Daoy (cell line): ENCODE results near the gene GGA1. TPM values are rescaled to one million over a fixed set of nuclear protein-coding genes. Genes with fewer than 3 reads are reported as not detected.
A peak's percentile ranks its signal among the peaks of the same experiment; 100 is the strongest.

Experiments used
- DNase-seq: peaks from one replicate; pipeline ENCODE4 v3.0.0-alpha.2; 2015; ENCODE audit warnings: low read depth
- total RNA-seq: library from RNA; depleted of rRNA; stranded (reverse); fragments of >200 nt; shearing (Covaris generic); gene quantifications from 2 replicates; pipeline ENCODE4 v1.2.3, GENCODE V29; 2014

The GGA1 gene
- total RNA-seq, 1 experiment from 2014 or later, result 34.7 TPM

DNA sequence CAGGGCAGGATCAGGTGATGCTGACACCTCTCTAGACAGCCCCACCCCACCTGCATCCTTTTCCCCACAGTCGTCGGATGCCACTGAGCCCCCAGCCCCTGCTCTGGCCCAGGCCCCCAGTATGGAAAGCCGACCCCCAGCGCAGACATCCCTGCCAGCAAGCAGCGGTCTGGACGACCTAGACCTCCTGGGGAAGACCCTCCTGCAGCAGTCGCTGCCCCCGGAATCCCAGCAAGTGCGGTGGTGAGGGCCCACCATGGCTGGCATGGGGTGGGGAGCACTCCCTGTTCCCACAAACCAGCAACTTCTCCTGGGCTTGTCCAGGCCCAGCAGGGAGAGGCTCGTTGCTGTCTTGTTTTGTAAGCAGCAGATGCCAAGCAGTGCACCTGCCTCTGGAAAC lies 21.3 kb downstream of the GGA1 start:
- DNase-seq, result no peak

DNA sequence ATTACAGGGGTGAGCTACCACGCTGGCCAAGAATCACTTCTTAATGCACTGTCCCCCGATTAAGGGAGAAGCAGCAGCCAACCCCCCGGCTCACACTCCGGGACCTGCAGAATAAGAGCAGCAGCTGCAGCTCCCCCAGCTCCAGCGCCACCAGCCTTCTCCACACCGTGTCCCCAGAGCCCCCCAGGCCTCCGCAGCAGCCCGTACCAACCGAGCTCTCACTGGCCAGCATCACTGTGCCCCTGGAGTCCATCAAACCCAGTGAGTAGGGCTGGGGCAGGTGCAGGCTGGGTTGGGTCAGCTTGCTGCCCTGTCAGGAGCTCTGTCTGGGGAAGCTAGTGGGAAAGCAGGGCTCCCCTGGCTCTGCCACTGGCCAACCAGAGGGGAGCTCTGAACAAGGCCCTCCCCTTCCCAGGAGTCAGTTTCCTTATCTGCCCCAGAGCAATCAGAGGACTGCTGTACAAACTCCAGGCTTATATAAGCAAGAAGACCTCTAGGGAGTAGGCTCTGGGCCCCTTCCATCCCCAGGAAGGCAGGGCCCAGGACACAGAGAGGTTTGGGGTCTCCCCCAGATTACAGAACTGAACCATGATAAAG lies 22.3 kb downstream of the GGA1 start:
- no peak for DNase-seq

DNA sequence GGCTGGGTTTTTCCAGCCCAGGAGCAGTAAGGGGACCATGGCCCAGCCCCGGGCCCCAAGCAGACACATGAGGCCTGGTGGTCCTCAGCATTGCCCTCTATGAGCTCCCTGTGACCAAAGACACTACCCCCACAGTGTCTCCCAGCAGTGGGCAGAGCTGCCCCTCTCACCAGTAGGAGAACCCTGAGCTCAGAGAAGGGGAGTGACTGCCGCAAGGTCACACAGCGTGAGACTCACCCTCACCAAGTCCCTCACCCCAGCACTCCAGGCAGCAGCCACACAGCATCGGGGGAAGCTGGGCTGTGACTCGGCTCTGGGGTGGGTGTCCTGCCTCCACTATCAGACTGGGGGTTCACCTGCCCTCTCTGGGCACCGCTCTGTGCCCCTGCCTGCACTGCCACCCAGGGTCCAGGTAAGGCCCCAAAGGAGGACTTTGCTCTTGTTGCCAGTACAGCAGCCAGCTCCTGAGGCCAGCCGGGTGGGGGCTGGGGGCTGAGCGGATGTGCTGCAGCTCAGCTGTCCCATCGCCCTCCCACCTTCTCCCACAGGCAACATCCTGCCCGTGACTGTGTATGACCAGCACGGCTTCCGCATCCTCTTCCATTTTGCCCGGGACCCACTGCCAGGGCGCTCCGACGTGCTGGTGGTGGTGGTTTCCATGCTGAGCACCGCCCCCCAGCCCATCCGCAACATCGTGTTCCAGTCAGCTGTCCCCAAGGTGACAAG lies 23.0 kb downstream of the GGA1 start:
- no peak for DNase-seq

DNA sequence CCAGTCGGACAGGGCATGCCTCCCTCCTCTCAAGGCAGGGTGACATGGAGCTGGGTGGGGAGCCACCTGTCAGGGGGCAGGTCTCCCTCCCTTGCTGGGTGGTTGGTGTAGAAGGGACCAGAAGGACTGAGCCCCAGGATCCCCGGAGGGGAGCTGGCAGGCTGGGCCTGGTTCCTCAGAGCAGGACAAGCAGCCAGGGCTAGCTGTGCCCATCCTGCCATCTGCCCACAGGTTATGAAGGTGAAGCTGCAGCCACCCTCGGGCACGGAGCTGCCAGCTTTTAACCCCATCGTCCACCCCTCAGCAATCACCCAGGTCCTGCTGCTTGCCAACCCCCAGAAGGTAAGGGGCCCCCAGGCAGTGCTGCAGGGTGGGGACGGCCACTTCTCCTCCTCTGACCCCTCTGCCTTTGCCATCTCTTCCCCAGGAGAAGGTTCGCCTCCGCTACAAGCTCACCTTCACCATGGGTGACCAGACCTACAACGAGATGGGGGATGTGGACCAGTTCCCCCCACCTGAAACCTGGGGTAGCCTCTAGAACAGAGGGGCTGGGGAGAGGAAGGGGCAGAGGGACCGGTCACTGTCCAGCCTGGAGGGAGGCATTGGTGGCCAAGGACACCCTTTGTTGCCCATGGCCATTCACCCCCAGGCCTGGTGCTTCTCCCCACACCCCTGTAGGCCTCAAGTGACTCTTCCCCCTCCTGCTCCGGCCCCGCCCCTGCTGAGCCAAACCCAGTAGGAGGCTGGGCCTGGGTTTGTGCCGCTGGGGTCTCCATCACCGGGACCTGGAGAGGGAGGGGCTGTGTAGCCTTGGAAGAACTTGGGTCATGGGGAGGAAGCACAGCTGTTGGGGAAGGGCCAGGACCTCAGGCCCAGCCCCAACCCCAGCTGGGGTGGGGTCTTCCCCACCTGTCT lies 23.8 kb downstream of the GGA1 start:
- DNase-seq, result no peak

DNA sequence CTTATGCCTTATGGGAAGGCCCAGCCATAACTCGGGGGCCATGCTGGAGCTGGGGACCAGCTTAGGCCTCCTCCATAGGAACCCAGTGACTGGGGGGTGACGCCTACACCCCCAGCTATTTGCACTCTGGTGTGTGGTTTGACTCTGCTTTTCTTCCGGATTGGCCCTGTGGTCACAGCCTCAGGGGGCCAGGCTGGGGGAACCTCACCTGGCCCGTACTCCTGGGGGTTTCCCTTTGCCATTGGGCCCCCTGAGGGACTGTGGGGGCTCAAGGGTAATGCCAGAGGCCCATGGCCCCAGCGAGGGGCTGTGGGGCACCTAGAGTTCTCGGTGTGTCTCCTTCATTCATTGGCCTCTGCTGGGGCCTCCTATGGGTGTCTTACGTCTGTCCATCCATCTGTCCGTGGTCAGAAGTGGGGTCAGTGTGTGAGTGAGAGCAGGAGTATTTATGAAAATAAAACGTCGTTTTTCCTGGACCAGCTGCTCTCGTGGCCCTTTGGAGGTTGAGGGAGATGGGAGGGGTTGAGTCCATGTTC lies 24.5 kb downstream of the GGA1 start:
- peak; percentile 29 for DNase-seq

DNA sequence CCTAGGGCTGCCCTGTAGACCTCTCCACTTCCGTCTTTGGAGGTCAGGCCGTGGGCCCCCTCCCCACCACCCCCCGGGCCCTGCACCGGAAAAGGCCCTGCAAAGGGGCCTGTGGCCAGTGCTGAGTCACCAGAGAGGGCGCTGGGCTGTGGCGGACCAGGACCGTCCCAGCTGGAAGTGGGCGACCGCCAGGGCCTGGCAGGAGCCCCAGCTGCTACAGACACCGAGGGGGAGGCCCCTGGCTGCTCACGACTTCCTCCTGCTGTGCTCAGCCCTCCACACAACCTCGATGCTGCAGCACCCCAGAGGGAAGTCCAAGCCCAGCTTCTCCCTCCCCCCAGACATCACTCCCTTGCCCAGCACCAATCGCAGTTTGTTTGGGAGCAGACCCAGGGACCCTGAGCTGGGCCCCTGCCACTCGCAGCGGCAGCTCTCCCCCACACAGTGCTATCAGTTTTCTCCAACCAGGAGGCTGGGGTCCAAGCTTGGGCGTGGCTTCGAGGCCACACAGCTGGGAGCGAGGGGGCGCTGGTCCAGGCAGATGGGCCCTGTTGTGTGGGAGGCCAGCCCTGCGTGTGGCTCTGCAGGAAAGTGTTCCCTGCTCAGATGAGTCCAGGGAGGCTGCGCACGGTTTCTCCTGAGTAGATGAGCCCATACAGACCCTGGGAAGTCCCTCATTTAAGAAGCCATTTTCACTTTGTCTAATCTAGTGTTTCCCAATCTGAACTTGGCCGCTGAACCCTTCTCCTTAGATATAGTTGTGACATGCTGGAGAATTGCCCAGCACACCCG lies 25.2 kb downstream of the GGA1 start:
- DNase-seq, result peak; percentile 90

DNA sequence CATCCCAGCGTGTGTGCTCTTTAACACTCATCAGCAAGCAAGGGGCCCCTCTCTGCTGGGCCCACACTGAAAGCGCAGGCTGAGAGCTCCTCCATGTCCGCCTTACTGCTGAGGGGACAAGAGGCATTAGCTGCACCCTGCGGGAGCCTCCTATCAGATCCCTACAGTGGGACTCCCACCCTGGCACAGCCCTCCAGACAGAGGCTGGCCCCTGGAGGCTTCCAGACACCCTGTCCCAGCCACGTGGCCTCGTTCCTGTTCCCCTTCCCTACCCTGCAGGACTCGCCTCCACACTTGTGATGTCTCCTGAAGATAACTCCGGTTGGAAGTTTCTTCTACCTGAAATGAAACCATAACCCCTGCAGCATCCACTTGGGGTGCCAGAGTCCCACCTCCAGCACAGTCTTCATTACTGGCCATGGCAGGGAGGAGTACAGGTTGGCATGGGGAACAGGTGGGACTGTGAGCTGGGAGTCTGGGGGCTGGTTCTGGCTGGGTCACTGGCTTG lies 25.8 kb downstream of the GGA1 start:
- no peak for DNase-seq

DNA sequence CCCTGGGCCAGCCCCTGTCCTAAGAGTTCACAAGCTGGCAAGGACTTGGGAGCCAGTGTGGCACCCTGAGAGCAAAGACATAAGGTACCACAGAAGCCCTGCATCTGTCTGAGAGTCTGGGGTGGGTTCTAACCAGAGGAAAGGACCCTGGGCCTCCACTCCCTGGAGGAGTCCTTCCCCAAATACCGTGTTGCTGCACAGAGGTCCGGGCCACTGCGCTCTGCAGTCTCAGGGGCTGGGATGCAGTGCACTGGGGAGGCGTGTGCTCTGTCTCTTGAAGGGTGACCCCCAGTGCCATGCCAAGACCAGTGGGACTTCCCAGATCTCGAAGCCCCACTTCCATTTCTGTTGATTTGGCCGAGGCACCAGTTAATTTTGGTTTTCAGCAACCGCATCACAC lies 26.5 kb downstream of the GGA1 start:
- no peak for DNase-seq

DNA sequence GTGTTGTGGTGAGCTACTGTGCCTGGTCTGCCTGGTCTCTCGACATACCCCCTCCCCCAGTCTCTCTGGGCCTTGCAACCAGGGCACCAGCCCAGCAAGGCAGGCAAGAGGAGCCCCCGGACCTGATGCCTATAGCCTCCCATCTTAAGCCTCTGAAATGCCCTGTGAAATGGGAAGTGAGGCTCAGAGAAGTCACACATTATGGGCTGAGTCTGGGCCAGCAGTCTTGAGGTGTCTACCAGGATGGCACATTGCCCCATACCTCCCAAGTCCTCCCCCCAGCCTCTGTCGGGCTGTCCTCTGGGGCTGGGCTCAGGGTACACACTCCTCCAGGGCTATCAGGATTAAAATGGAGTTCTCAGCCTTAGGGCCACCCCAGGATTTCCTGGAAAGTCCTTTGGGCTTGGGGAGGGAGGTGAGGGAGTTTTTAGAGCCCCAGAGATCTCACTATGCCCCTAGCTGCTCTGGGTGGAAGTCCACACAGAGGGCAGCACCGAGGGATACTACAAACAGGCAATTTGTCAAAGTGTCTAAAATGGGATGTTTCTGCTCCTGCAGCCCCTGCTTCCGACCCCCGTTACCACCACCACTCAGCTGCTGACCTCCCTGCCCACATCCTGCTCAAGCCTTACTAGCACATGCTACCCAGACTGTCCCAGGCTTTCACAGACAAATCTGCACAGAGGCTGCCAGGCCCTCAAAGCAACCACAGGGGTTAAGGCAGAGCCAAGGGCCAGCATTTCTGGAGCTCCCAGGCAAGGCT lies 27.7 kb downstream of the GGA1 start:
- peak; percentile 84 for DNase-seq

DNA sequence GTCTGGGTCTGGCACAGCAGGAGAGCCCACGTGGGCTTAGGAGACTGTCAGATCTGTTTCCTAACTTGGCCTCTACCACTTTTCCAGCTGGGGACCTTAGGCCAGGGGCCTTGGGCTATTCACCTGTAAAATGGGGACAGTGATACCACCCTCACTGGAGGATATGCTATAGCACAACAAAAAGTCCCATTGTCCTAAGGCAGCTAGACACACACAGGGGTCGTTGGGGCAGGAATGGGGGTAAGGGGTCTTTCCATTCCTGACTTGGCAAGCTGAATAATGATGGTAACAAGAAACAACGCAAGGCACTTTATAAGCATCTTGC lies 28.3 kb downstream of the GGA1 start:
- DNase-seq, result no peak

DNA sequence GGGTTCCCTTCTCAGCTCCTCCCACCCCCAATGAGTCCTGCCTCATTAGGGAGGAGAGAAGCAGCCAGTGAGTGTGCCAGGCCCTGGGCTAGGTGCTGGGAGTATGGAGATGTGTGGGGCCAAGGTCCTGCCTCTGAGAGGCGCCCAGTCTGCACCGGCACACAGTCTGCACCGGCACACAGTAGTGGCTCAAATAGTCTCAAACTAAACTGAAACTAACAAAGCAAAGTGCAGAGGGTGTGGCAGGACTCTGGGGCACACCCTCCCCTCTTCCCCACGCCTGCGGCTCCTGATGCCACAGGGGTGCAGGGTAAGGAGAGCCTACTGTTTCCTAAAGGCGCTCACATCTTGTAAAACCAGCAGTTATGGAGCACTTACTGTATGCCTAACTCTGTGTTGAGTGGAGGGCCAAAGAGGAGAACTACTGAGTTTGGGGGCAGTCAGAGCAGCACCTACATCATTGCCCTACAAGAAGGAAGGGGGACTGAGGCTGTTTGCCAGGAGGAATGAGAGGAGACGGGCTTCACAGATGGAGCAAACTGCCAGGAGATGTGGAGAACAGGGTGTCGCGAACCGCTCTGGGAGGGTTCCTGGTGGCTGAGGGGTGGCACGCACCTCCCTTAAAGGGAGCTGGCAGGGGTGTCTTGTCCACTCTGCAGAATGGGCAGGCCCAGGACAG lies 29.9 kb downstream of the GGA1 start:
- no peak for DNase-seq

DNA sequence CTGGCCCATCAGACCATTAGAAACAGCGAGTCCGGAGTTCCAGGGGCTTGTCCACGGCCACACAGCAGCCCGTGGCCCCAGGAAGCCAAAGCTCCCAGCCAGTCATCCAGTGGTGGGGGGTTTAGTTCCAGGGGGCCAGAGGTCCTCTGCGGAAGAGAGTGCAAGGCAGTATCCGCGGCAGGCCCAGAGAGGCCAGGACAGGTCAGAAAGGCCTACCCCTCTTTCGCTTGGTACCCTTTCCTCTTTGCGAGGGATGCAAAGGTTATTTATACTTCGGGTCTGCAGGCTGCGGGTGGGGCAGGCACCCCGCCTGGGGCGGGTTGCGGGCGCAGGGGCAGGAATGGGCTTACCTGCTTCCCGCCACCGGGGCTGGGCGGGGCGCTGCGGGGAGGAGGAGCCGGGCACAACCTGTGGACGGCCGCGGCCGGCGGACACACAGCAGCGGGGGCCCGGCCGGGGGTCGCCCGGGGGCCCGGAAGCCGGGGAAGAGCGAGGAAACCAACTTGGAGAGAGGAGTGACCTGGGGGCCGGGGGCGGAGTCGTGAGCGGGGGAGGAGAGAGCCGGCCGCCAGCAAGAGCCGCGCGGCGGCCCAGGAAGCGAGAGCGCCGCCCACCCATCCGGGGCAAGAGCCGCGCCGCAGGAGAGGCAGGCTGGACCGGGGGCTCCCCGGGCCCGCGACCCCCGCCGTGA lies 30.6 kb downstream of the GGA1 start, which contains the start of gene SH3BP1:
TSS of gene SH3BP1 (plus strand) at position 600 of the 691 bp plus-strand sequence. CDS start 119 bp downstream, outside the sequence.
- DNase-seq, result peak; percentile 53

DNA sequence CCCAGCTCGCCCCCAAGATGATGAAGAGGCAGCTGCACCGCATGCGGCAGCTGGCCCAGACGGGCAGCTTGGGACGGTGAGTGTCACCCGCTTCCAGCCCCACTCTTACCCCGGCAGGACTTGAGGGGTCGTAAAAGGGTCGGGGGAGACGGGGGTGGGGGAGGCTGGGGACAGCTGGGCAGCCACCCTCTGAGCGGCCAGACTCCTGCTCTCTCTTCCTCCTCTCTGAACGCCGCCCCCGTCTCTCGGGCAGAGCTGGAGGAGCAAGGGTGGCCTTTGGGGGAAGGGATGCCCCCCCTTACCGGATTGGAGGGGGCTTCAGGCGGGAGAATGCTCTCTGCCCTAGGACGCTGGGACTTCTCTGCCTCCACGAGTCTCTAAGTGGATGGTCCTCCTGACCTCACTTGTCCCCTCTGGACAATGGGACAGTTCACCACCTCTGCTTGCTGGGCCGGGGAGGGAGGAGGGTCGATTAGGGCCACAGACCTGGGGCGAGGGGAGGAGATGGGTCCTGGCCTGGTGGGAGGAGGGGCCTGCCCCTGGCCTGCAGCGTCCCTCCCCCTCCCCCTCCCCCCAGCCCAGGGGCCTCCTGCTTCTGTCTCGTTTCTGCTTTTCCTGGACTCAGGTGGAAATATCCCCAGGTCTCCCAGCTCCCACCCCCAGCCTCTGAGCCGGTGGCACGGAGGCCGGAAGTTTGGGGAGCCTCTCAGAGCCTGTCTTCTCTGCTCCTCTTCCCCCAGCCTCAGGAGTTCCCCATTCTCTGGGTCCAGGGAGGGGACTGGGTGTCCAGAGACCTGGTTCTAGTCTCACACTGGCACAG lies 31.3 kb downstream of the GGA1 start:
- DNase-seq, result no peak

DNA sequence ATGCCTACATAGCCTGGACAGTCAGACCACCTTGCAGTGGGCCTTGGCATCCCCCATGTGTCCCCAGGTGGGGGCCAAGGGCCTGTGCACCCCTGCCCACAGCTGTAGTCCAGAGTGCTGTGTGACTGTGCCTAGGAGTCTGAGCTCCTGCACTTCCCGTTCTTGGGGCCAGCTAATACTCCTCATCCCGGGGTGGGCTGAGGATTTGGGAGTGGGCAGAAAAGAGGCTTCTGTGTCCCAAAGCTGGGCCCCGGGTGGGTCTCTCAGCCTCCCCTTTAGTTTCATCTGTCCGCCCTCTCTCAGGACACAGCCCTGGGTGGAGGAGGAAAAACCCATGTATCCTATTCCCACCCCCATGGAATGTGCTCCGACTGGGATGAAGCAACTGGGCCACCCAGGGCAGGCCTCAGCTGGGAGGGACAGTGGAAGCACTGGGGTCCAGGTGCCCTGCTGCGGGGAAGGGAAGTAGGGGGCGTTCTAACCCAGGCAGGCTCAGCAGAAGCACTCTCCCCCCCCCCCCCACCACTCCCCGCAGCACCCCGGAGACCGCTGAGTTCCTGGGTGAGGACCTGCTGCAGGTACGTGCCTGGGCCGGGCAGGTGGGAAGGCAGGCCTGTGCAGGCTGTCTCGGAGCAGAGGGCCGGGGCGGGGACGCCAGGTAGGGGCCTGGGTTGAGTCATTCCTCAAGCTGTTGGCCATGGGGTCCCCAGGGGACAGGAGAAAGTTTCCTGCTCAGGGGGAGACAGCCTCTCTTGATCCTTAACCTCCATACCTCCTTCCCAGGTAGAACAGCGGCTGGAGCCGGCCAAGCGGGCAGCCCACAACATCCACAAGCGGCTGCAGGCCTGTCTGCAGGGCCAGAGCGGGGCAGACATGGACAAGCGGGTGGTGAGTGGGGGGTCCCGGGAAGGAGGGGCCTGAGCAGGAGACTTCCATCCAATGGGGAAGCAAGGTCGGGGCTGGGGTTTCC lies 32.2 kb downstream of the GGA1 start:
- DNase-seq, result no peak

DNA sequence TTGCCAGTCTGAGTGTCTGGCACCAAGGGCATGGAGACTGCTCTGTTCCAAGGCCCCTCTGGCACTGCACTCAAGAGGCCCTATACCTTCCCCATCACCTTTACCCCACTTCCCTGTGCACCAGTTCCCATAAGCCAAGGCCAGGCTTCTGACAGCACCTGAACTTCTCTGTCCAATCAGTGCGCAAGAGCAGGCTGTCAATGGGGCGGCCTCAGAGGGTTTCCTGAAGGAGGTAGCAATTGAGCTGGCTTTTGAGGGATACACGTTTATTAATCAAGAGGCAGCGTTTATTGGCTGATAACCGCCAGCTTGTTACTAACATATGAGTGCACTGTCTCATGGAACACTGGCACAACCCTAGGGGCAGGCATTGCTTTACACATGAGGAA lies 32.9 kb downstream of the GGA1 start:
- DNase-seq, result no peak

DNA sequence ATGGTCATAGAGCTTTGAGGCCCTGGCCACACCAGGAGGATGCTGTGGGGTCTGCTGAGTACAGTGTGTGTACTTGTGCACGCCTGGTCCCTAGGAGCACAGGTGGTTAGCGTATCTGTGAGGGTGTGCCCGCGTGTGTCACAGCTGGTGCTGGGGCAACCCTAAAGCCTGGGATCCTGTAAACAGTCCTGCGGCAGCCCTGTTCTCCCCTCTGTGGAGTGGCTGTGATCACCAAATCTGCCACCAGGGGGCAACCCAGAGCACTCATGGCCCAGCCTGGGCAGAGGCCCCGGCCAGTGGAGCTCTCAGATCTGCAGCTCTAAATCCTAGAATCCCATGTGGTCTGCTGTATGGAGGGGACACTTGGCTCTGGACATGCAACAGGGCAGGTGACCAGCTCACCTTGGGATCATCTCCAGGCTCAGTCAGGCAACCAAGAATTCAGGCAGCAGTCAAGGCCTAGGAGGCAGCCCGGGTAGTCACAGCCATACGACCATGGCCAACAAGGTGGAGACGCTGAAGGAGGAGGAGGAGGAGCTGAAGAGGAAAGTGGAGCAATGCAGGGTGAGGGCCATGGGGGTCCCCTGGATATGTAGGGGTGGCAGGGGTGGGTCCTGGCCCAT lies 34.7 kb downstream of the GGA1 start:
- peak; percentile 74 for DNase-seq

DNA sequence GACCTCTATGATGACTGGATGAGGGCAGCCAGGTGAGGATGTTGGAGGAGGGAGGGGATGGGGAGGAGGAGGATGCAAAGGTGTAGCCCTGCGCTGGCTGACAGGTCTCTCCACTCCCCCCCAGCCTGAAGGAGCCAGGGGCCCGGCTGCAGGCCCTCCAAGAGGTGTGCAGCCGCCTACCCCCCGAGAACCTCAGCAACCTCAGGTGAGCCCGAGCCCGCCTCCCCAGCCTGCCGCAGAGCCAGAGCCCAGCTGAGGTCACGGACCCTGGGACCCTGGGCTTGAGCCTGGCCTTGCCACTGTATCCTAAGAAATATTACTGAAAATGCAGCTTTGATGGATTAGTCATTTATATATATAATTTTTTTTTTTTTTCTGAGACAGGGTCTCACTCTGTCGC lies 38.7 kb downstream of the GGA1 start:
- DNase-seq, result no peak
